H9 (cell line): ENCODE measurements around the gene KRT79. TPM values are rescaled to one million over a fixed set of nuclear protein-coding genes. Genes with fewer than 3 reads are reported as not detected.

Experiments
- DNase-seq: peaks from one replicate; pipeline ENCODE4 v3.0.0-alpha.2; 2017
- H2AFZ ChIP-seq: one replicate; pipeline ENCODE4 v1.6.1; 2013; ENCODE audit warnings: mild to moderate bottlenecking, low read length, control low read depth, moderate library complexity
- H2AK5ac ChIP-seq: 2 replicates; pipeline ENCODE4 v1.6.1; 2013; ENCODE audit warnings: low read length, control low read depth, mixed read lengths; ENCODE audit not compliant: insufficient read length
- H2BK120ac ChIP-seq: one replicate; pipeline ENCODE4 v1.6.1; 2013; ENCODE audit warnings: low read depth, mild to moderate bottlenecking, low read length, control low read depth, inconsistent platforms; ENCODE audit not compliant: poor library complexity, severe bottlenecking
- H2BK12ac ChIP-seq: 2 replicates; pipeline ENCODE4 v1.6.1; 2013; ENCODE audit warnings: low read length, control low read depth, mixed read lengths, low read depth; ENCODE audit not compliant: insufficient read length
- H2BK15ac ChIP-seq: 2 replicates; pipeline ENCODE4 v1.6.1; 2013; ENCODE audit warnings: low read depth, low read length, control low read depth
- H2BK20ac ChIP-seq: one replicate; pipeline ENCODE4 v1.6.1; 2013; ENCODE audit warnings: low read depth, mild to moderate bottlenecking, low read length, control low read depth, inconsistent platforms; ENCODE audit not compliant: poor library complexity, severe bottlenecking
- H2BK5ac ChIP-seq: 2 replicates; pipeline ENCODE4 v1.6.1; 2013; ENCODE audit warnings: low read length, control low read depth, mixed read lengths; ENCODE audit not compliant: insufficient read length
- H3K14ac ChIP-seq: 2 replicates; pipeline ENCODE4 v1.6.1; 2013; ENCODE audit warnings: low read length, control low read depth; ENCODE audit not compliant: insufficient read depth
- H3K18ac ChIP-seq: 2 replicates; pipeline ENCODE4 v1.6.1; 2013; ENCODE audit warnings: low read depth, mild to moderate bottlenecking, mixed read lengths, low read length, control low read depth; ENCODE audit not compliant: insufficient read length
- H3K23ac ChIP-seq: 2 replicates; pipeline ENCODE4 v1.6.1; 2013; ENCODE audit warnings: low read length, control low read depth, mixed read lengths, low read depth; ENCODE audit not compliant: insufficient read length
- H3K23me2 ChIP-seq: 2 replicates; pipeline ENCODE4 v1.6.1; 2013; ENCODE audit warnings: low read depth, mild to moderate bottlenecking, mixed read lengths, low read length, control low read depth; ENCODE audit not compliant: insufficient read length, poor library complexity, severe bottlenecking
- H3K27ac ChIP-seq: 2 replicates; pipeline ENCODE4 v1.5.1; 2013; ENCODE audit warnings: low read length, control low read depth, mixed read lengths, low read depth; ENCODE audit not compliant: insufficient read length
- H3K27me3 ChIP-seq: 2 replicates; pipeline ENCODE4 v1.6.1; 2013; ENCODE audit warnings: low read length, control low read depth, inconsistent platforms; ENCODE audit not compliant: insufficient read depth
- H3K4ac ChIP-seq: 2 replicates; pipeline ENCODE4 v1.6.1; 2013; ENCODE audit warnings: low read depth, mild to moderate bottlenecking, control low read depth, inconsistent platforms, low read length, moderate library complexity
- H3K4me1 ChIP-seq: 2 replicates; pipeline ENCODE4 v1.6.1; 2013; ENCODE audit warnings: low read length, control low read depth, inconsistent platforms; ENCODE audit not compliant: insufficient read depth
- H3K4me2 ChIP-seq: 2 replicates; pipeline ENCODE4 v1.6.1; 2013; ENCODE audit warnings: low read length, control low read depth, mixed read lengths; ENCODE audit not compliant: insufficient read length, insufficient read depth
- H3K56ac ChIP-seq: 2 replicates; pipeline ENCODE4 v1.6.1; 2013; ENCODE audit warnings: low read depth, mild to moderate bottlenecking, mixed read lengths, low read length, control low read depth; ENCODE audit not compliant: insufficient read length
- H3K79me1 ChIP-seq: 2 replicates; pipeline ENCODE4 v1.6.1; 2013; ENCODE audit warnings: low read depth, mild to moderate bottlenecking, moderate library complexity, low read length, control low read depth, inconsistent platforms; ENCODE audit not compliant: insufficient read depth, poor library complexity, severe bottlenecking
- H3K79me2 ChIP-seq: 2 replicates; pipeline ENCODE4 v1.6.1; 2013; ENCODE audit warnings: low read length, control low read depth, inconsistent platforms; ENCODE audit not compliant: insufficient read depth
- H3K9ac ChIP-seq: 2 replicates; pipeline ENCODE4 v1.6.1; 2013; ENCODE audit warnings: low read length, control low read depth, mixed read lengths; ENCODE audit not compliant: insufficient read length; ENCODE audit errors: extremely low read depth
- H3K9me3 ChIP-seq: one replicate; pipeline ENCODE4 v1.6.1; 2013; ENCODE audit warnings: low read depth, low read length, inconsistent platforms; ENCODE audit not compliant: control insufficient read depth
- H3T11ph ChIP-seq: one replicate; pipeline ENCODE4 v1.6.1; 2013; ENCODE audit warnings: mild to moderate bottlenecking, low read length, control low read depth, inconsistent platforms
- H4K20me1 ChIP-seq: one replicate; pipeline ENCODE4 v1.6.1; 2013; ENCODE audit not compliant: control insufficient read depth, insufficient read length, insufficient read depth
- H4K5ac ChIP-seq: 2 replicates; pipeline ENCODE4 v1.6.1; 2013; ENCODE audit warnings: low read depth, mild to moderate bottlenecking, mixed read lengths, low read length, control low read depth; ENCODE audit not compliant: insufficient read length
- H4K8ac ChIP-seq: replicated peaks from 2 replicates; pipeline ENCODE4 v1.6.1; 2013; ENCODE audit warnings: low read length, control low read depth, mixed read lengths, low read depth; ENCODE audit not compliant: insufficient read length
- H4K91ac ChIP-seq: 2 replicates; pipeline ENCODE4 v1.6.1; 2013; ENCODE audit warnings: low read depth, mild to moderate bottlenecking, moderate library complexity, mixed read lengths, low read length, control low read depth; ENCODE audit not compliant: insufficient read length
- H3K27ac Mint-ChIP-seq, 3 experiments: 2 replicates in 2 of 3; 3 replicates in 1 of 3; pipeline ENCODE4 v1.8.0; 2020 to 2021; ENCODE audit warnings: mixed read lengths in 3 of 3, mild to moderate bottlenecking in 1 of 3, moderate library complexity in 1 of 3
- H3K27me3 Mint-ChIP-seq: 2 replicates; pipeline ENCODE4 v1.8.0; 2021; ENCODE audit warnings: low read depth, mild to moderate bottlenecking, moderate library complexity, mixed read lengths
- H3K36me3 Mint-ChIP-seq, 3 experiments: 2 replicates in 2 of 3; 3 replicates in 1 of 3; pipeline ENCODE4 v1.8.0; 2020 to 2021; ENCODE audit warnings: low read depth in 3 of 3, mixed read lengths in 3 of 3; ENCODE audit not compliant: insufficient read depth in 1 of 3
- H3K4me1 Mint-ChIP-seq, 2 experiments: 2 replicates each; pipeline ENCODE4 v1.8.0; 2020; ENCODE audit warnings: mixed read lengths in 2 of 2
- H3K4me3 Mint-ChIP-seq, 2 experiments: 2 replicates in 1 of 2; 3 replicates in 1 of 2; pipeline ENCODE4 v1.8.0; 2020 to 2021; ENCODE audit warnings: mild to moderate bottlenecking in 2 of 2, mixed read lengths in 2 of 2, moderate library complexity in 1 of 2
- H3K9me3 Mint-ChIP-seq, 2 experiments: 2 replicates in 1 of 2; 3 replicates in 1 of 2; pipeline ENCODE4 v1.8.0; 2020; ENCODE audit warnings: mild to moderate bottlenecking in 2 of 2, mixed read lengths in 2 of 2, moderate library complexity in 1 of 2
- WGBS: extraction: QIAGEN DNeasy Blood & Tissue Kit; methylation state at CpG from one replicate; pipeline ENCODE4 v1.1.7; 2013; ENCODE audit warnings: missing lambda C conversion rate, low lambda C conversion rate, mixed read lengths; ENCODE audit not compliant: insufficient read length; ENCODE audit errors: extremely low coverage; 5-methylcytosine and 5-hydroxymethylcytosine counted together
- total RNA-seq: library from RNA; stranded (reverse); gene quantifications from 2 replicates; pipeline ENCODE4 v1.2.1, GENCODE V29; 2021
- TF ChIP-seq, protein P1 (sequence below): fragments of 200-600 bp; sonication (generic); conservative IDR thresholded peaks from 3 replicates; pipeline ENCODE4 v1.8.0; 2021; ENCODE audit warnings: antibody characterized with exemption, mild to moderate bottlenecking

KRT79 gene
- total RNA-seq, 1 experiment from 2014 or later: not detected

GRCh38 chr12:52794479-52795331 lies 39.4 kb downstream of the KRT79 start:
- Histone ChIP-seq H4K5ac (no peak overlapping the region), H3K23me2 (no peaks in the 10 kb centered on the region), H3T11ph (no peak overlapping the region), H2BK15ac (no peak overlapping the region), H2BK12ac (no peak overlapping the region), H4K8ac (no peak overlapping the region), H3K56ac (no peak overlapping the region), H2BK120ac (no peak overlapping the region), H3K18ac (no peak overlapping the region), H3K9ac (no peak overlapping the region), H3K14ac (peak overlapping the region; percentile 40; the same call in 1 of the 2 replicates), H2AFZ (no peak overlapping the region), H2BK20ac (no peak overlapping the region), H3K23ac (no peak overlapping the region), H3K27me3 (no peaks in the 10 kb centered on the region), H4K20me1 (no peaks in the 10 kb centered on the region), H4K91ac (no peak overlapping the region), H3K4ac (no peak overlapping the region), H2BK5ac (no peak overlapping the region), H3K9me3 (no peaks in the 10 kb centered on the region), H3K79me2 (no peaks in the 10 kb centered on the region), H3K4me1 (peaks cover under 1% of the 10 kb centered on the region; the same call in 1 of the 2 replicates), H3K4me2 (no peak overlapping the region), H3K27ac (no peak overlapping the region), H3K79me1 (no peaks in the 10 kb centered on the region), H2AK5ac (no peak overlapping the region)
- peaks cover 2% of the 10 kb centered on the region for H3K27me3 Mint-ChIP-seq
- TF ChIP-seq, protein P1, sequence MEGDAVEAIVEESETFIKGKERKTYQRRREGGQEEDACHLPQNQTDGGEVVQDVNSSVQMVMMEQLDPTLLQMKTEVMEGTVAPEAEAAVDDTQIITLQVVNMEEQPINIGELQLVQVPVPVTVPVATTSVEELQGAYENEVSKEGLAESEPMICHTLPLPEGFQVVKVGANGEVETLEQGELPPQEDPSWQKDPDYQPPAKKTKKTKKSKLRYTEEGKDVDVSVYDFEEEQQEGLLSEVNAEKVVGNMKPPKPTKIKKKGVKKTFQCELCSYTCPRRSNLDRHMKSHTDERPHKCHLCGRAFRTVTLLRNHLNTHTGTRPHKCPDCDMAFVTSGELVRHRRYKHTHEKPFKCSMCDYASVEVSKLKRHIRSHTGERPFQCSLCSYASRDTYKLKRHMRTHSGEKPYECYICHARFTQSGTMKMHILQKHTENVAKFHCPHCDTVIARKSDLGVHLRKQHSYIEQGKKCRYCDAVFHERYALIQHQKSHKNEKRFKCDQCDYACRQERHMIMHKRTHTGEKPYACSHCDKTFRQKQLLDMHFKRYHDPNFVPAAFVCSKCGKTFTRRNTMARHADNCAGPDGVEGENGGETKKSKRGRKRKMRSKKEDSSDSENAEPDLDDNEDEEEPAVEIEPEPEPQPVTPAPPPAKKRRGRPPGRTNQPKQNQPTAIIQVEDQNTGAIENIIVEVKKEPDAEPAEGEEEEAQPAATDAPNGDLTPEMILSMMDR: no peak
- peaks cover 7 to 10% of the 10 kb centered on the region in 2 experiments for H3K4me1 Mint-ChIP-seq
- DNase-seq: no peak
- no peak overlapping the region for H3K4me3 Mint-ChIP-seq
- no peak overlapping the region; a peak in 1 of 7 replicates for H3K27ac Mint-ChIP-seq
- WGBS: no CpG with 5 or more reads among the region's 5 CpGs
- no peaks in the 10 kb centered on the region for H3K36me3 Mint-ChIP-seq
- H3K9me3 Mint-ChIP-seq: no peaks in the 10 kb centered on the region
